Neural cell (in vitro differentiated cells): Measurements from ENCODE around the gene CALR. TPM values are rescaled to one million over a fixed set of nuclear protein-coding genes. Genes with fewer than 3 reads are reported as not detected.

Experiments used
- H2AFZ ChIP-seq: fragments of 200-600, 300-800 bp; sonication (generic), shearing (Covaris generic); 2 replicates; pipeline ENCODE4 v1.6.0; 2014; ENCODE audit warnings: low read depth, mild to moderate bottlenecking, antibody characterized with exemption, low read length, moderate library complexity
- H3F3A ChIP-seq: fragments of 200-600 bp; shearing (Covaris generic); 2 replicates; pipeline ENCODE4 v1.6.1; 2016; ENCODE audit warnings: mild to moderate bottlenecking, moderate library complexity, mixed read lengths, antibody characterized with exemption, low read length; ENCODE audit not compliant: insufficient read depth, poor library complexity, severe bottlenecking
- H3K27ac ChIP-seq: fragments of 200-600, 300-800 bp; sonication (generic), shearing (Covaris generic); 2 replicates; pipeline ENCODE4 v1.5.1; 2014; ENCODE audit warnings: mild to moderate bottlenecking, low read length, moderate library complexity
- H3K27me3 ChIP-seq: fragments of 300-800, 200-600 bp; sonication (generic), shearing (Covaris generic); 2 replicates; pipeline ENCODE4 v1.6.0; 2014; ENCODE audit warnings: mild to moderate bottlenecking, low read depth, low read length, moderate library complexity; ENCODE audit not compliant: insufficient read depth
- H3K36me3 ChIP-seq: fragments of 300-800, 200-600 bp; sonication (generic), shearing (Covaris generic); 2 replicates; pipeline ENCODE4 v1.5.1; 2014; ENCODE audit warnings: mild to moderate bottlenecking, antibody characterized with exemption, low read length, moderate library complexity; ENCODE audit not compliant: insufficient read depth
- H3K4me2 ChIP-seq: fragments of 300-800, 200-600 bp; sonication (generic), shearing (Covaris generic); 2 replicates; pipeline ENCODE4 v1.6.0; 2014; ENCODE audit warnings: mild to moderate bottlenecking, low read length
- H3K4me3 ChIP-seq: fragments of 300-800, 200-600 bp; sonication (generic), shearing (Covaris generic); 2 replicates; pipeline ENCODE4 v1.5.1; 2014; ENCODE audit warnings: mild to moderate bottlenecking, low read length, moderate library complexity
- H3K79me2 ChIP-seq: fragments of 200-600 bp; shearing (Covaris generic); replicated peaks from 2 replicates; pipeline ENCODE4 v1.6.0; 2014; ENCODE audit warnings: mild to moderate bottlenecking, low read length, moderate library complexity; ENCODE audit not compliant: insufficient read depth
- H3K9ac ChIP-seq: fragments of 300-800, 200-600 bp; sonication (generic), shearing (Covaris generic); 2 replicates; pipeline ENCODE4 v1.6.1; 2016; ENCODE audit warnings: mild to moderate bottlenecking, low read length, mixed read lengths
- H3K9me2 ChIP-seq: fragments of 200-600 bp; shearing (Covaris generic); 2 replicates; pipeline ENCODE4 v1.6.1; 2016; ENCODE audit warnings: mild to moderate bottlenecking, low read length, mixed read lengths; ENCODE audit not compliant: insufficient read depth
- H3K9me3 ChIP-seq: fragments of 200-600, 300-800 bp; sonication (generic), shearing (Covaris generic); 2 replicates; pipeline ENCODE4 v1.6.1; 2016; ENCODE audit warnings: mild to moderate bottlenecking, mixed run types, low read length, moderate library complexity, mixed read lengths
- H4K20me1 ChIP-seq: fragments of 200-600 bp; shearing (Covaris generic); 2 replicates; pipeline ENCODE4 v1.6.1; 2016; ENCODE audit warnings: mild to moderate bottlenecking, mixed run types; ENCODE audit not compliant: insufficient read depth
- CTCF ChIP-seq: fragments of 450-650 bp; IDR thresholded peaks from 2 replicates; pipeline ENCODE4 v1.5.1; 2014; ENCODE audit warnings: antibody characterized with exemption, mild to moderate bottlenecking, moderate library complexity; ENCODE audit not compliant: poor library complexity, severe bottlenecking
- EP300 ChIP-seq: fragments of 450-650 bp; conservative IDR thresholded peaks from 2 replicates; pipeline ENCODE4 v1.6.1; 2014; ENCODE audit warnings: antibody characterized with exemption, mild to moderate bottlenecking, moderate library complexity; ENCODE audit not compliant: poor library complexity, severe bottlenecking
- EZH2 ChIP-seq: fragments of 200-600, 300-800 bp; shearing (Covaris generic), sonication (generic); IDR thresholded peaks from 2 replicates; pipeline ENCODE4 v1.6.1; 2014; ENCODE audit warnings: antibody characterized with exemption, low read length, borderline replicate concordance, mild to moderate bottlenecking; ENCODE audit not compliant: insufficient read depth, poor library complexity, severe bottlenecking
- MXI1 ChIP-seq: fragments of 450-650 bp; conservative IDR thresholded peaks from 2 replicates; pipeline ENCODE4 v1.6.1; 2014; ENCODE audit warnings: antibody characterized with exemption, mild to moderate bottlenecking; ENCODE audit not compliant: poor library complexity, severe bottlenecking
- POLR2AphosphoS5 ChIP-seq: IDR thresholded peaks from 2 replicates; pipeline ENCODE4 v1.6.1; 2012
- RAD21 ChIP-seq: fragments of 450-650 bp; conservative IDR thresholded peaks from 2 replicates; pipeline ENCODE4 v1.6.1; 2014; ENCODE audit warnings: antibody characterized with exemption, mild to moderate bottlenecking, moderate library complexity
- SMC3 ChIP-seq: fragments of 450-650 bp; conservative IDR thresholded peaks from 2 replicates; pipeline ENCODE4 v1.6.1; 2014; ENCODE audit warnings: antibody characterized with exemption, mild to moderate bottlenecking, moderate library complexity; ENCODE audit not compliant: poor library complexity
- TAF1 ChIP-seq: IDR thresholded peaks from 2 replicates; pipeline ENCODE4 v1.6.1; 2012; ENCODE audit warnings: low read depth
- polyA plus RNA-seq: library from polyadenylated mRNA; depleted of rRNA; stranded (reverse); fragments of >200 nt; gene quantifications from 2 replicates; pipeline ENCODE4 v1.2.3, GENCODE V29; 2014
- TF ChIP-seq, protein P1 (sequence below): IDR thresholded peaks from 2 replicates; pipeline ENCODE4 v1.6.1; 2012; ENCODE audit warnings: borderline replicate concordance

Gene CALR
- polyA plus RNA-seq, 1 donor from 2014 or later, result 242 TPM

GRCh38 chr19:12990853-12991252 lies 52.4 kb downstream of the CALR start:
- H3K9me3 ChIP-seq, result no peaks in the 10 kb centered on the region
- no peak overlapping the region for H3K27ac ChIP-seq
- no peaks in the 10 kb centered on the region for H3F3A ChIP-seq
- no peak overlapping the region for H3K4me3 ChIP-seq
- no peak for TF ChIP-seq POLR2AphosphoS5
- H3K9ac ChIP-seq, result no peak overlapping the region
- peaks cover 46% of the 10 kb centered on the region for H3K27me3 ChIP-seq
- H2AFZ ChIP-seq, result no peak overlapping the region
- H3K36me3 ChIP-seq, result no peaks in the 10 kb centered on the region
- H4K20me1 ChIP-seq, result no peaks in the 10 kb centered on the region
- no peak overlapping the region for H3K4me2 ChIP-seq
- no peaks in the 10 kb centered on the region for H3K79me2 ChIP-seq
- no peaks in the 10 kb centered on the region for H3K9me2 ChIP-seq

DNA sequence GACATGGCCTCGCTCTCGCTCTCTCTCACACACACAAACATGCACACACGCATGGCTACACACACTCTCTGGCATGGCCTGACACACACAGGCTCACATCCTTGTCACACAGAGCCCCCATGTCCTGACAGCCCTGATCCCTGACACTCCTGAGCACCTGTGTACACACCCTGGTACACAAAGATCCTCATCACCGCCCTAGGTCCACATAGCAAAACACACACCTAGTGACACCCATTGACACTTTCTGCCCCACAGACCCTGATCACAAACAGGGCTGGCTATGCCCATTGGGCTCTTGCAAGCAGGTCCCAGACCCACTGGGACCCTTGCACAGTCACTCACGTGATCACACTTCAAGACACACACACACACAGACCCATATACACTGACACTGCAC lies 52.9 kb downstream of the CALR start:
- H3K9me2 ChIP-seq, result no peaks in the 10 kb centered on the region
- no peak overlapping the region for H3K4me3 ChIP-seq
- H3K4me2 ChIP-seq, result no peak overlapping the region
- H3F3A ChIP-seq, result no peaks in the 10 kb centered on the region
- no peaks in the 10 kb centered on the region for H3K36me3 ChIP-seq
- peaks cover 50% of the 10 kb centered on the region for H3K27me3 ChIP-seq
- TF ChIP-seq RAD21, result no peak
- TF ChIP-seq POLR2AphosphoS5, result no peak
- no peak for TF ChIP-seq EP300
- TF ChIP-seq EZH2, result no peak
- TF ChIP-seq MXI1, result no peak
- no peak for TF ChIP-seq SMC3
- TF ChIP-seq CTCF, result no peak
- TF ChIP-seq TAF1, result no peak
- TF ChIP-seq, protein P1, sequence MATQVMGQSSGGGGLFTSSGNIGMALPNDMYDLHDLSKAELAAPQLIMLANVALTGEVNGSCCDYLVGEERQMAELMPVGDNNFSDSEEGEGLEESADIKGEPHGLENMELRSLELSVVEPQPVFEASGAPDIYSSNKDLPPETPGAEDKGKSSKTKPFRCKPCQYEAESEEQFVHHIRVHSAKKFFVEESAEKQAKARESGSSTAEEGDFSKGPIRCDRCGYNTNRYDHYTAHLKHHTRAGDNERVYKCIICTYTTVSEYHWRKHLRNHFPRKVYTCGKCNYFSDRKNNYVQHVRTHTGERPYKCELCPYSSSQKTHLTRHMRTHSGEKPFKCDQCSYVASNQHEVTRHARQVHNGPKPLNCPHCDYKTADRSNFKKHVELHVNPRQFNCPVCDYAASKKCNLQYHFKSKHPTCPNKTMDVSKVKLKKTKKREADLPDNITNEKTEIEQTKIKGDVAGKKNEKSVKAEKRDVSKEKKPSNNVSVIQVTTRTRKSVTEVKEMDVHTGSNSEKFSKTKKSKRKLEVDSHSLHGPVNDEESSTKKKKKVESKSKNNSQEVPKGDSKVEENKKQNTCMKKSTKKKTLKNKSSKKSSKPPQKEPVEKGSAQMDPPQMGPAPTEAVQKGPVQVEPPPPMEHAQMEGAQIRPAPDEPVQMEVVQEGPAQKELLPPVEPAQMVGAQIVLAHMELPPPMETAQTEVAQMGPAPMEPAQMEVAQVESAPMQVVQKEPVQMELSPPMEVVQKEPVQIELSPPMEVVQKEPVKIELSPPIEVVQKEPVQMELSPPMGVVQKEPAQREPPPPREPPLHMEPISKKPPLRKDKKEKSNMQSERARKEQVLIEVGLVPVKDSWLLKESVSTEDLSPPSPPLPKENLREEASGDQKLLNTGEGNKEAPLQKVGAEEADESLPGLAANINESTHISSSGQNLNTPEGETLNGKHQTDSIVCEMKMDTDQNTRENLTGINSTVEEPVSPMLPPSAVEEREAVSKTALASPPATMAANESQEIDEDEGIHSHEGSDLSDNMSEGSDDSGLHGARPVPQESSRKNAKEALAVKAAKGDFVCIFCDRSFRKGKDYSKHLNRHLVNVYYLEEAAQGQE, result no peak
- H3K27ac ChIP-seq, result no peak overlapping the region
- H4K20me1 ChIP-seq, result no peaks in the 10 kb centered on the region
- no peaks in the 10 kb centered on the region for H3K9me3 ChIP-seq
- no peaks in the 10 kb centered on the region for H3K79me2 ChIP-seq
- H2AFZ ChIP-seq, result no peak overlapping the region
- no peak overlapping the region for H3K9ac ChIP-seq

DNA sequence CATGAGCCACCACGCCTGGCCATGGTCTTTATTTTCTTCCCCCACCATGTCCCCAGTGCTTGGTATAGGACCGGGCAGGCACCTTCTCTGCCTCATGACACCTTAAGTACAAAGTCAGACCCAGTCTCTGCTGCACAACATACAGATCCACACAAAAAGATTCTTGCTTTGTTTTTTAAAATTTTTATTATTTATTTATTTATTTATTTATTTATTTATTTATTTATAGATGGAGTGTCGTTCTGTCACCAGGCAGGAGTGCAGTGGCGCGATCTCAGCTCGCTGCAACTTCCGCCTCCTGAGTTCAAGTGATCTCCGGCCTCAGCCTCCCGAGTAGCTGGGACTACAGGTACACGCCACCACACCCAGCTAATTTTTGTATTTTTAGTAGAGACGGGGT lies 54.3 kb downstream of the CALR start:
- TF ChIP-seq EZH2 (no peak), POLR2AphosphoS5 (no peak), TAF1 (no peak), MXI1 (no peak), CTCF (no peak), SMC3 (no peak), EP300 (no peak), RAD21 (no peak)
- TF ChIP-seq, protein P1, result no peak

More for the DNA sequence above, 54.3 kb downstream of the CALR start:
- no peak overlapping the region for H2AFZ ChIP-seq
- H3K79me2 ChIP-seq, result no peaks in the 10 kb centered on the region
- no peaks in the 10 kb centered on the region for H3F3A ChIP-seq
- H4K20me1 ChIP-seq, result no peaks in the 10 kb centered on the region
- no peak overlapping the region for H3K4me2 ChIP-seq
- H3K27ac ChIP-seq, result no peak overlapping the region
- H3K9ac ChIP-seq, result no peak overlapping the region
- peaks cover 65% of the 10 kb centered on the region for H3K27me3 ChIP-seq
- no peaks in the 10 kb centered on the region for H3K36me3 ChIP-seq
- H3K9me3 ChIP-seq, result no peaks in the 10 kb centered on the region
- no peak overlapping the region for H3K4me3 ChIP-seq
- H3K9me2 ChIP-seq, result no peaks in the 10 kb centered on the region
